NCI-H345 treated with DMSO at 0.1 percent for 48 hours (cell line): ENCODE data around the gene MCHR1.
"Not testable (repeated sequence)": the region's sequence is repeated elsewhere in the genome, so short reads cannot be mapped to it uniquely, and the experiment has no call there.

Source experiments
- DNase-seq: peaks from one replicate; lab custom pipeline; 2025; ENCODE audit not compliant: unreplicated experiment; lab: John Stamatoyannopoulos, UW

The MCHR1 gene

GRCh38 chr22:40655941-40656340, 23.3 kb upstream of the MCHR1 start:
- DNase-seq, result not testable (repeated sequence)

- not testable (repeated sequence) for DNase-seq
These were observed 22.6 kb upstream of the MCHR1 start for GRCh38 chr22:40656651-40657050.

- DNase-seq, result no peak
These were observed 20.1 kb upstream of the MCHR1 start for GRCh38 chr22:40659166-40659565.

GRCh38 chr22:40660730-40661129, 18.6 kb upstream of the MCHR1 start:
- no peak for DNase-seq

GRCh38 chr22:40661671-40662070, 17.6 kb upstream of the MCHR1 start:
- no peak for DNase-seq

- no peak for DNase-seq
These were observed 14.0 kb upstream of the MCHR1 start for GRCh38 chr22:40665312-40665711.

GRCh38 chr22:40666151-40666848, 13.0 kb upstream of the MCHR1 start:
- DNase-seq, result no peak

- DNase-seq, result no peak
These were observed 10.5 kb upstream of the MCHR1 start for GRCh38 chr22:40668611-40669411.

- DNase-seq, result no peak
These were observed 9.2 kb upstream of the MCHR1 start for GRCh38 chr22:40670058-40670457.

- DNase-seq, result no peak
These were observed 7.9 kb upstream of the MCHR1 start for GRCh38 chr22:40671369-40671768.

GRCh38 chr22:40671796-40672360, 7.4 kb upstream of the MCHR1 start:
- no peak for DNase-seq

GRCh38 chr22:40673017-40673416, 6.3 kb upstream of the MCHR1 start:
- no peak for DNase-seq

GRCh38 chr22:40674274-40674673, 5.0 kb upstream of the MCHR1 start:
- no peak for DNase-seq

- DNase-seq, result not testable (repeated sequence)
These were observed 3.1 kb upstream of the MCHR1 start for GRCh38 chr22:40676166-40676565.

GRCh38 chr22:40676644-40677043, 2.6 kb upstream of the MCHR1 start:
- no peak for DNase-seq

- DNase-seq, result no peak
These were observed 613 bp upstream of the MCHR1 start for GRCh38 chr22:40678493-40679248.

- no peak for DNase-seq
These were observed 907 bp downstream of the MCHR1 start for GRCh38 chr22:40679964-40680818.

GRCh38 chr22:40680819-40681183, 1.5 kb downstream of the MCHR1 start:
- DNase-seq, result no peak

- no peak for DNase-seq
These were observed 2.2 kb downstream of the MCHR1 start for GRCh38 chr22:40681451-40681850.

- no peak for DNase-seq
These were observed 5.4 kb downstream of the MCHR1 start for GRCh38 chr22:40684728-40685127.

GRCh38 chr22:40685406-40685805, 6.1 kb downstream of the MCHR1 start:
- no peak for DNase-seq
